CD4-positive, alpha-beta T cell treated with Interleukin-12 subunit alpha and Interleukin-12 subunit beta, for 1 hour (primary cell): Measurements from ENCODE around the gene TTLL4.
A peak's percentile ranks its signal among the peaks of the same experiment; 100 is the strongest.

ENCODE experiments used
- DNase-seq: peaks from one replicate; pipeline ENCODE4 v3.0.0-alpha.2; 2020

Gene TTLL4

DNA sequence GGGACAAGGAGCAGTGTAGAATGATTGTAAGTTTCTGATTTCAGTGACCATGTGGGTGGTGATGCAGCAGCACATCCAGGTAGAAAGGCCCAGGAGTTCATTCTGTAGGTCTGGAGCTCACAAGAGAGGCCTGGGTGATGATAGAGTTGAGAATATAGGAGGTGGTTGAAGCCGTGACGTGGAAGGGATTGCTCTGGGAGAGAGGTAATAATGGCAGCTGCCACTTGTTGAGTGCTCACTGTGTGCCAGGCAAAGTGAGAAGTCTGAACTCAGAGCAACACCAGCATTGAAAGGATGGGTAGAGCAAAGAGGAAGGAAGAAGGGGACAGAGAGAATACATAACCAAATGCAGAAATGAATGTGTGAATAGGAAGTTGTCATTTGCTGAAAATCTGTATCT lies 3.3 kb downstream of the TTLL4 start:
- no peak for DNase-seq

DNA sequence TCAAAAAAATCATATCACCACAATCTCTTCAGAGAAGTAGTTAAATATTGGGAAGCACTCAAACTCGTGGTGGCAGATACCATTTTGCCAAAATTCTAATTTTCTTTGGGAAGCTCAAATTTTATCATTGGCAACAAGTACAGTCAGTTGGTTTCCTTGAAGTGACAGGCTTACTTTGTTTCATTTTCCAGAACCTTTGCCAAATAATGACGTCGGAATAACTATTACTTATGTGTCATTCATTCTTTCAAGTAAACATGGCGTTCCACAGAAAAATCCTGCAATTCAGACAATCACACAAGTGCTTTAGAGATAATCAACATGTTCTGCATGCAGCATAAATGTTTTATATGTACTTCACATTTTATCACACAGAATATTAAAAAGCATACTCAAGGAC lies 5.4 kb downstream of the TTLL4 start:
- no peak for DNase-seq

DNA sequence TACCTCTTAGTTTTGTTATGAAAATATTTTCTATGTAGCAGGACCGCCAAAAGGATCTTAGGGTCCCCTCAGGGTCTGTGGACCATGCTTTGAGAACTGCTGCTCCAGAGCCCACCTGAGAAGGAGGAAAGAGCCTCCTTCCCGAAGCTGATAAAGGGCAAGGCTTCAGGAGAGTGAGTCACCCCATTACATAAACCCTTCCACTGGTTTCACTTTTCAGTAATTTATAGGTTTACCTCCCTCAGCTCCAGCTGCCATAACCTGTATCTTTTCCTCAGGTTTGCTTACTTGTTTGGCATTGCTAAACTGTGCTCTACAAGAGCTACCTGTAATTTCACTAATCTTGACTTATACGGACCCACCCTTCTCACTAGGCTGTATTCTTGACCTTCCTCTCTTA lies 6.6 kb downstream of the TTLL4 start:
- no peak for DNase-seq

DNA sequence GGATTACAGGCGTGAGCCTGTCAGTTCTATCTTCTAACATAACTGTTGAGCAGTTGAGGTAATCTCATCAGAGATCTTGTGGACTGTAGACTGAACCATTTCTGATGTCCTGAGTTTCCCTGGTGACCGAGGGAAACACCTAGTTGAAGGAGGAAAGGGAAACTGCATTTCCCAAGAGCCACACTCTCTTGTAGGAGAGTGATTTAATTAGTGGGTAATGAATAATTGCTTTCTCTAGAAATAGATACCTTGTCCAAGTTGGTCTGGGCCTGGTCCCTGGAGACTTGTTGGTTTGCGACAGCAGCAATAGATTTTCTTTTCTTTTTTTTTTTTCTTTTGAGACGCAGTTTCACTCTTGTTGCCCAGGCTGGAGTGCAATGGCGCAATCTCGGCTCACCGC lies 7.4 kb downstream of the TTLL4 start:
- no peak for DNase-seq

DNA sequence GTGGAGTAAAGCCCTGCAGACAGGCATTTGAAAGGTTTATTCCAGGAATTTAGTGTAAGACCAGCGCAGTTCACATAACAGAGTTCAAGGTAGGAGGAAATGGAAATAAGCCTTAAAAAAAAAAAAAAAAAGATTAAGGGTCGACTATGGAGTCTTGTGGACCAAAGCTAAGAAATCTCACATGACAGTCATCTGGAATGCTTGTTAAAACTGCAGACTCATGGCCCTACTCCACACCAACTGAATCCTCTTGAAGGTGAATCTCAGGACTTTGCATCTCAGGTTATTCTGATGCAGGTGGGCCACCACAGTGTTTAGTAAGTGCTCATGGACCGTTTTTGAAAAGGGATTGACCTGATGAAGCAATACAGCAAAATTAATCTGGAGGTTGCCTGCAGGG lies 8.8 kb downstream of the TTLL4 start:
- no peak for DNase-seq

DNA sequence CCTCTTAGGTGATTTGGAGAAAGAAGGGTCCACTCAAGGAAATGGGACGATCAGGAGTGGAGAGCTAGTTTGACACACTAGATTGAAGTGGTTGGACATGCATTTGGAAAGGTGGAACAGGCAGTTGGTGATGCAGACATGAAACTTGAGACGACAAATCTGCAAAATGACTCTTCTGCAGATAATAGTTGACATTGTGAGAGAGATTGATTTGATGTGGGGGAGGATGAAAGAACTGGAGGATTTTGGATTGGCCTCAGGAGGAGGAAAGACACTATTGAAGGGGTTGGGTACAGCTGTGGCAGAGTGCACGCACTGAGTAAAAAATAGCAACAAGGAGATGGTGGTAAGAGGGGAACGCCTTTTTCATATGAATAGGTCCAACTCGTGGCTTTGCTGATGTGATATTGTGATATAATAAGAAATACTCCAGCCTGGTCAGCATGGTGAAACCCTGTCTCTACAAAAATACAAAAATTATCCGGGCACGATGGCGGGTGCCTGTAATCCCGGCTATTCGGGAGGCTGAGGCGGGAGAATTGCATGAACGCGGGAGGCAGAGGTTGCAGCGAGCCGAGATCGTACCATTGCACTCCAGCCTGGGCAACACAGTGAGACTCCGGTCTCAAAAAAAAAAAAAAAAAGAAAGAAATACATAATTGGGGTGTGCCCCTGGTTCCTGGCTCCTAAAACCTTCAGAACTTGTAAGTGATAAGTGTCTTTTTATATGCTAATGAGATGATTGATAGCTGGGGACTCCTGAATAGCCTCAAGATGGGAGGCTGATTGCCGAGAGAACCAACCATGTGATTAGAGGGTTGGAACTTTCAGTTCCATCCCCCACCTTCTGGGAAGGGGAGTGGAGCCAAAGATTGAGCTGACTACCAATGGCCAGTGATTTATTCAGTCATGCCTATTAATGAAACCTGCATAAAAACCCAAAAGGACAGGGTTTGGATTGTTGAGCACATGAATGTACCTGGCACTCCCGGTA lies 9.7 kb downstream of the TTLL4 start:
- no peak for DNase-seq

DNA sequence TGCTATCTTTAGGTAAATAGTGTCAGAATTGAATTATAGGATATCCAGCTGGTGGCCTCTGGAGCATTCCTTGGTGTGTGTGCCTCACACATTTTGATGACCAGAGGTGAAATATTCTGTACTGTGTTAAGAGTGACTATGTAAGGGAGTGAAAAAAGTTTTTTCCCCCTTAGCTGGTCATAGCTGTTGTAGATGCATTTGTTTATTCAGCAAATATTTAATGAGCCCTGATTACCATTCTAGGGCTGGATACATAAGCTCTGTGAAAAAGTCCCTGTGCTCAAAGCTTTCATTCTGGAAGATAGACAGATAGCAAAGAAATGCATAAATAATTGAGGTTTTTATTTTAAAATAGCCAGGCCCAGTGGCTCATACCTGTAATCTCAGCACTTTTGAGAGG lies 10.9 kb downstream of the TTLL4 start:
- no peak for DNase-seq

DNA sequence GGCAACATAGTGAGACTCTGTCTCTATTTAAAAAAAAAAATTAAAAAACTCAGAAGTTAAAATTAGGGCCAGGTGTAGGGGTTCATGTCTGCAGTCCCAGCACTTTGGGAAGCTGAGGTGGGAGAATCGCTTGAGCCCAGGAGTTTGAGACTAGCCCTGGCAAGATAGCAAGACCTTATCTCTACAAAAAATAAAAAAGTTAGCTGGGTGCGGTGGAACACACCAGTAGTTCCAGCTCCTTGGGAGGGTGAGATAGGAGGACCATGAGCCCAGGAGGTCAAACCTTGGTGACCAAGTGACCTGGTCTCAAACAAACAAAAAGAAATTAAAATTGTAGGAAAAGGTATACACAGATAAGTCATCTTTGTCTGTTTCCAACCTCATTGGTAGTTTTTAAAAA lies 11.3 kb downstream of the TTLL4 start:
- DNase-seq = no peak

DNA sequence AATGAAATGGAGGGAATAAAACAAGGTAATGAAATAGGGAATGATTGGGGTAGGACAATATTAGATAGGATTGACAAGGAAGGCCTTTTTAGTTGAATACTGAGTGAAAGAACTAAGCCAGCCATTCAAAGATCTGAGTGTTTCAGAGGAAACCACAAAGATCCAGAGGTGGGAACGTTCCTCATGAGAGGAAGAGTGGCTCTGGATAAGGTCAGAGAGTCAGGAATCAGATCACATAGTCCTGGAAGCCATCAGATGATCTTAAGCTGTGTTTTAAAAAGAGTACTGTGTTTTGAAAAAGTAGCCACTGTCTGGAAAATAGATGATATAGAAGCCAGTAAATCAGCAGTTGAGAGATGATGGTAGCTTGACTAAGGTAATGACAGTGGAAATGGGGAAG lies 11.8 kb downstream of the TTLL4 start:
- DNase-seq = no peak

DNA sequence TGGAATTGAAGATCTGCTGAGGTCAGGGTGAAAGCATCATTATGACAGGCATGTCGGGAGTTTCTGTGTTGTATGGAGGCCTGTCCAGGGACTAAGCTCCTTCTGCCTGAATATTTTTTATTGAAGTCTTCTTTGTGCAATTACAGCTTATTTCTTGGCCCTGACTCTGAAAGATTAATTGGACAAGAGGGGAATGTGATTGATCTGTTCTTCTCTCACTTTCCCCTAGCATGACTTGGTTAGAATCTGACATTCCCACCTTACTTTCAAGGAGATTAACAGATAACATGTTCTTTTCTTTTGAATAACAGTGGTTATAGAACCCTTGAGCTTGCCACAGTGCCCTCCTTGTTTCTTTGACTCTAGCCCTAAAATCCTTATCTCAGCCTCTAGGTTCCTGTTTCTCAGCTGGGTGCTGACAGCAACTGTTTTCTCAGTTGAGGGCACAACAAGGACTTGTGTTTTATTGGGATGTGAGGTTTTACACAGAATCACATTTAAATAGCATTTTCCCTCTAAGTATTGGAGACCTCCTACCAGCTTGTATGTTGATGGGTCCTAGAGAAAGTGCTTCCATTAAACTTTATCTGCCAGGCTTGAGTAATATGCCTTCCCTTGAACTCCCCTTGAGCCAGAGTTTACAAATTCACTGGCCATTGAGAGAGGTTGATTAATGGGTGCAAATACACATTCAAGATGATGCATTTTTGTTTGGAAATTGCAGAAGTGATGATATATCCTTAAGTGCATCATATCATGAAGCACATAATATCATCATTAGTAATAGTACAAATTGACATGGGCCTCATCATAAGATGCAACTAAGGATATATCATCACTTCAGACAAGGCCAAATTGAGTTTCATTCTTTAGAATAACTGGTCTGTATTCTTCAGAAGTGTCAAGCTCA lies 12.5 kb downstream of the TTLL4 start:
- no peak for DNase-seq

DNA sequence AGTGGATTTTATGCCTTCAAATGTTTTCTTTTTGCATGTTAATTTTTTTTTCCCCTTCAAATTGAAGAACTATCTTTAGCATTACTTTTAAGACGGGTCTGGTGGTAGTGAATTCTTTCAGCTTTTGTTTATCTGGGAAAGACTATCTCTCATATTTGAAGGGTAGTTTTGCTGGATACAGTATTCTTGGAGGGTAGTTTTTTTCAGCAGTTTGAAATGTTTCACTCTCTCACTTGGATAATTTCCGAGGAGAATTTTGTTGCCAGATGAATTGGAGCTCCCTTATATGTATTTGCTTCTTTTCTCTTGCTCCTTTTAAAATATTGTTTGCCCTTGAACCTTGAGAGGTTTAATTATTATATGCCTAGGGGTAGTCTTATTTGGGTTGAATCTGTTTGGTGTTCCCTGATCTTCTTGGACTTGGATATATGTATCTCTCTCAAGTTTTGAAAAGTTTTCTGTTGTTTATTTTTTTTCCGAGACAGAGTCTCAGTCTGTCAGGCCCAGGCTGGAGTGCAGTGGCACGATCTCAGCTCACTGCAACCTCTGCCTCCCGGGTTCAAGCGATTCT lies 15.5 kb downstream of the TTLL4 start:
- DNase-seq = no peak

DNA sequence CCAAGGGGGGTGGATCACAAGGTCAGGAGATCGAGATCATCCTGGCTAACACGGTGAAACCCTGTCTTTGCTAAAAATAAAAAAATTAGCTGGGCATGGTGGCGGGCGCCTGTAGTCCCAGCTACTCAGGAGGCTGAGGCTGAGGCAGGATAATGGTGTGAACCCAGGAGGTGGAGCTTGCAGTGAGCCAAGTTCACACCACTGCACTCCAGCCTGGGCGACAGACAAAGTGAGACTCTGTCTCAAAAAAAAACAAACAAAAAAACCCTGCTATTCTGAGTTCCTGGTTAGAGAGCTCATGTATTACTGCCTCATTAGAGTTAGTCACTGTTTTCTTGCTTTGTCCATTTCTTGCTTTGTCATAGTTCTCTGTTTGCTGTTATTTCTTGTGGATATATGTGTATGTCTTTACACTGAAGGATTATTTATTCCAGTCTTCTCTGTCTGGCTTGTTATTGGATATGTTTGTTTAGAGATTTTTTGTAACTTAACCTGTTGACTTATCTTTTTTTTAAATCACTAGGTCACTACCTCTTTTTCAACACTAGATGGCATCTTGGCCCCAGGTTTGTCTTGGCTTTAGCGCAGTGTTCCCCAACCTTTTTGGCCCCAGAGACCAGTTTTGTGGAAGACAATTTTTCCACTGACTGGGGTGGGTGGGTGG lies 17.0 kb downstream of the TTLL4 start:
- no peak for DNase-seq

DNA sequence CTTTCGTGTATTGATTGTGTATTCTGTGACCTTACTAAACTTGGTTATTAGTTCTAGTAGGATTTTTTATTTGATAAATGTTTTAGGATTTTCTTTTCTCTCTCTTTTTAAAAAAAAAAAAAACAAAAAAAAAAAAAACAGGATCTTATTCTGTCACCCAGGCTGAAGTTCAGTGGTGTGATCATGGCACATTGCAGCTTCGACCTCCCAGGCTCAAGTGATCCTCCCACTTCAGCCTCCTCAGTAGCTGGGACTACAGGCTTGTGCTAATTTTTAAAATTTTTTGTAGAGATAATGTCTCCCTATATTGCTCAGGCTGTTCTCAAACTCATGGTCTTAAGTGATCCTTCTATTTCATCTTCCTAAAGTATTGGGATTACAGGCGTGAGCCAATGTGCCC lies 19.0 kb downstream of the TTLL4 start:
- no peak for DNase-seq

DNA sequence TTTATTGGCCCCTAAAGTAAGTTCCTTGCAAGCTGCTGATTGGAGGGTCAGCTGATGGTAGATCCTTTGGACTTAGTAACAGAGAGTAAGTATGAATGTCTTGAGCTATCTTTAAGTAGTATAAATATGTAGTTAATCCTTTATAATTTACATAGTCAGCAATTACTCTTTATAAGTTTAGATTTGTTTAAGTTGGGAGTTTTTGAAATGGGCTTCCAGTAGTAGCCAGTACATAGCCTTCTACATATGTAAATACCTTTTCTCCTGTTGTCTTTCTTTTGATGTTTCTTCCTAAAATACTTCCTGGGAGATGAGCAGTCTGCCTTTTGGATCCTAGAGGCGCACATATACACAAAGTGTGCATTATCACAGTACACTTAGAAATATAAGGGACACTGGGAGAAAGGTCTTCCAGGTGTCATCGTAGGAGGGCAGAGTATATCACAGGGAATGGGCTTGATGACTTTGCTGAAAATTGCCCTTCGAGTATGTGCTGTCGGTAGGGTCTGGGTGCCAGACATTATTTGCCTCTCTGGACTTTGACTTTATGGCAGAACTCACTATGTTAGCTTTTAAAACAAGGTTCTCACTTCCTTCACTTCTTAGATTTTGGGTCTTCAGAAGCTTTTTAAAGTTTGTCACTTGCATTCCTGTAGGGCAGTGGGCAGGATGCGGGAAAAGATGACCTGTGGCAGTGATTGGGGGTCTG lies 21.6 kb downstream of the TTLL4 start:
- no peak for DNase-seq

DNA sequence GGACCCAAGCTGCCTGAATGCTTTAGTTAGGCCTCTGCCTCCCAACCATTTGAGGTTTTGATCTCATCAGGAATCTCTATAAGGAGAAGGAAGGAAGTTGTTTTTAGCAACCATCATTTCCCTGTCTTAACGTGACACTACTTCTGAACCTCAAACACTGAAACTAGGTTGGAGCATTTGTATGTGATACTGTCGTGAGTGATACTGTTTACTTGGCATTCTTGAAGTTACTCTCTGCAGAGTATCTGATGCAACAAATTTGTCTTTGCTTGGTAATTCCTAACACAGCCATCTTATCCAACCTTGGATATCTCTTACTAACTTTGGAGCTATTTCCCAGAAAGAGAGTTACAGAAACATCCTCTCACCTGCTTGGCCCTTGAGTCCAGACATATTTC lies 22.1 kb downstream of the TTLL4 start:
- no peak for DNase-seq

DNA sequence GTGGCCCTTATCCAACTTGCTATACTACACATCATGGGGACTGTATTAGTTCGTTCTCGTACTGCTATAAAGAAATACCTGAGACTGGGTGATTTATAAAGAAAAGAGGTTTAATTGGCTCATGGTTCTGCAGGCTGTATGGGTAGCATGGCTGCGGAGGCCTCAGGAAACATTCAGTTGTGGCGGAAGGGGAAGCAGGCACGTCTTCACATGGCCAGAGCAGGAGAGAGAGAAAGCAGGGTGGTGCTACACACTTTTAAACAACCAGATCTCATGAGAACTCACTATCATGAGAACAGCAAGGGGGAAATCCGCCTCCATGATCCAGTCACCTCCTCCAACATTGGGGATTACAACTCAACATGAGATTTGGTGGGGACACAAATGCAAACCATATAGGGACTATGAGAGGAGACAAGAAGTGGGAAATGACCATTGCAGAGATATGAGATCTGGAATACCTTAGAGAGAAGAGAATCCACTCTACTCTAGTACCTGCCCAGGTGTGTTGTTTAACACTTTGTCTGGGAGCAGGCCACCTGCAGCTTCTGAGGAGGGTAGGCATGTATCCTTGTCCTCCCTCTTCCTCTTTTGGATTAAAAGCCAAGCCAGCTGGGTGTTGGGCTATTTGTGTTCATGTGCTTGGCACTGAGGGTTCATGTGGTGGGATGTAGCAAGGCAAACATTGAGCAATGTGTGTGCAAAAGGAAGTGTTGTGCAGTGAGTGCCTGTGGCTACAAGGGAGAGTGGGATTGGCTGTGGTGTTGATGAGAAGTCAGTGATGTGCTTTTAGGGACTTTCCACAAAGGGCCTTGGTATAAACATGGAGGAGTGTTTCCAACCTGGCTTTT lies 22.8 kb downstream of the TTLL4 start:
- DNase-seq = peak; percentile 24

DNA sequence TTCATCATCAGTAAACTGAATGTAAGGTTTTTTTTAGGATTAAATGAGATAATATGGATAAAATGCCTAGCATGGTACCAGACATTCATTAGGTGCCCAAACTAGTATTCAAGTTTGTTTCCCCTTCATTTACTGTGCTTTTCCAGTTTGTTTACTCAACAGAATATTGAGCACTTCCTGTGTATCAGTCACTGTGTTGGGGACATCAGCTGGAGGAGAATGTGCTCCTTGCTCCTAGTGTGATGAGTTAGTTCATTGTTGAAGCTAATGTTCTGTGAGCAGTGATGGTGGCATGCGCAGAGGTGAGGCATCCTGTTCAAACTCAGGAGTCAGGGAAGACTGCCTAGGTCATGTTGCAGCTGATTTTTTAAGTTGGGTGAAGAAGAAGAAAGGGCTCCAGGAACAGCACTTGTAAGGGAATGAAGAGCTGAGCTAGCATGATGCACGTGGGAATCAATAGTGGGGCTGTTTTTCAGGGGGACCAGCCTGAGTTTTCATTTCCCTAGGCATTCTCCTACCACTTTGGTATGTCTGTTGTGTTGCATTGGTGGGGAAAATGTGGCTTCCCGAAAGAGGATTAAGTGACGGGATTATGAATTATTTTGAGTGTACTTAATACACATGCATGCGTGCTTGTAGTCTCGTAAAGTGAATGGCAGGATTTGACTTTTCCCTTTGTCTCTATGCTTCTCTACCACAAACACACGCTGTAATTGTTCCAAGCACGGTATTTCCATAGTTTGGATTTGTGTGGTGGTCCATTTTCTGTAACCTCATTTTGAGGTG lies 23.7 kb downstream of the TTLL4 start:
- DNase-seq = no peak

DNA sequence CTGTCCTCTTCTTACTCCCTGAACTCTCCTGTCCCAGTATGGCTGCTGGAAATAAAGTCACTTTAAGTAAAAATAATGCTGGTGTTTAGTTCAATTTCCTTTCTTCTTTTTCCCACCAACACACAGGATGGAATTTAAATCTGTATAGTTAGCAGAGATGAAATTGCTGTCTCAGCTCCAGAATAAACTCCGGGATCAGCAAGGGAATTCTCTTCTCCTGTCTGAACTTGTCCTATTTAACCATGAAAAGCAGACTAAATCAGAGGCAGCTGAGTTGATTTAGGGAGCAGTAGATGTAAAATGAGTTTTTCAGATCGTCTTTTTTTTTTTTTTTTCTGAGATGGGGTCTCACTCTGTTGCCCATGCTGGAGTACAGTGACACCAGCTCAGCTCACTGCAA lies 25.9 kb downstream of the TTLL4 start:
- no peak for DNase-seq

DNA sequence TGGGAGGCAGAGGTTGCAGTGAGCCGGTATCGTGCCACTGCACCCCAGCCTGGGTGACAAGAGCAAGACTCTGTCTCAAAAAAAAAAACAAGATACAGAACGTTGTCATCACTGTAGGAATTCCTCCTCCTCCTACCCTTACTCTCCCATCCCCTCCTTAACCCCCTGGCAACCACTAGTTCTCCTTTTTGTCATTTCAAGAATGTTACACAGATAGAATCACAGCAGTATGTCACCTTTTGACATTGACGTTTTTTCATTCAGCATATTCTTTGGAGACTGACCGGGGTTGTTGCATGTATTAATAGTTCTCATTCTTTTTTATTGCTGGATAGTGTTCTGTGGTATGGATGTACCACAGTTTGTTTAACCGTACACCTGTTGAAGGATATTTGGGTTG lies 32.4 kb downstream of the TTLL4 start:
- DNase-seq = no peak

DNA sequence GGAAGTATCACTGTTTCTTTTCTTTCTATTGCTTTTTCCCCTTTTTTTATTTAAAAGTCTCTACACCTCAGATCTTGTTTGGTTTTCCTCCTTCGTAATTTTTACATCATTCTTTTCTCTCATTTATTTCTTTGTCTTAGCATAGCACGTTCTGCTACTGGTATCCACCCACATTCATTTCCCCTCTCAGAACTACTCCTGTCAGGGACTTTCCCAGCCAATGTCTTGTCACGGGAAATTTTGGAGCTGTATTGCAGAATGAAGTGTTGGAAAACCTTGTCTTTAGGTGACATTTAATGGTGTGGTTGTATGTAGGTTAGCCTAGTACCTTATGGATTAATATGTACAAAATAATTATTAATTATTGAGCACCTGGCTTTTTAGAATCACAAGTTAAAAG lies 34.0 kb downstream of the TTLL4 start:
- no peak for DNase-seq

DNA sequence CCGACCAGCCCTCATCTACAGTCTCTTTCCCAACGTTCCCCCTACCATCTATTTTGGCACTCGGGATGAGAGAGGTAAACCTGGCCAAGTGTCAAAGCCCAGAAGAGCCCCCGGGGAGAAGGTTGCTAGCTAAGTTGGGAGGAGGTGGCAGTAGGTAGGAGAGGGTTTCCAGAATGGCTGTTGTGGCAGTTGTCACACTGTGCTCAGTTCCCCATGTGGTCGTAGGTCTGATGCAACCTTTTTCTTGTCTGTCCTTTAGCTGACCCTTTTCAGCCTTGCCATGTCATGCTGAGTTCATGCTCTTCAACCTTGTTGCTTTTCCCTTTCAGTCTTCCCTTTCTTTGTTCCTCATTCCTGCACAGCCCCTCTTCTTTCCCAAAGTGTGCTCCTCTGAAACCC lies 34.5 kb downstream of the TTLL4 start:
- DNase-seq = no peak
